Loucy (cell line): ENCODE results near the gene LRRC63.
A peak's percentile ranks its signal among the peaks of the same experiment; 100 is the strongest.
"Not testable (repeated sequence)": the region's sequence is repeated elsewhere in the genome, so short reads cannot be mapped to it uniquely, and the experiment has no call there.

ENCODE experiments used
- H2AFZ ChIP-seq: fragments of 200-600 bp; sonication (generic); 2 replicates; pipeline ENCODE4 v1.6.0; 2016; ENCODE audit warnings: antibody characterized with exemption, mild to moderate bottlenecking, low read length, moderate library complexity
- H3F3A ChIP-seq: fragments of 200-600 bp; 2 replicates; pipeline ENCODE4 v1.6.0; 2016; ENCODE audit warnings: antibody characterized with exemption, low read depth, mild to moderate bottlenecking
- H3K27me3 ChIP-seq: fragments of 200-600 bp; sonication (generic); 2 replicates; pipeline ENCODE4 v1.6.1; 2014; ENCODE audit warnings: low read length, mild to moderate bottlenecking; ENCODE audit not compliant: insufficient read depth, poor library complexity, severe bottlenecking
- H3K36me3 ChIP-seq: fragments of 200-600 bp; sonication (generic); 2 replicates; pipeline ENCODE4 v1.6.1; 2016; ENCODE audit warnings: low read length; ENCODE audit not compliant: insufficient read depth
- H3K4me1 ChIP-seq: fragments of 200-600 bp; sonication (generic); 2 replicates; pipeline ENCODE4 v1.5.1; 2014; ENCODE audit warnings: low read length, mild to moderate bottlenecking; ENCODE audit not compliant: insufficient read depth, poor library complexity, severe bottlenecking
- H3K4me2 ChIP-seq: fragments of 200-600 bp; sonication (generic); 2 replicates; pipeline ENCODE4 v1.6.0; 2014; ENCODE audit warnings: antibody characterized with exemption, low read length, low read depth, mild to moderate bottlenecking; ENCODE audit not compliant: poor library complexity, severe bottlenecking
- H3K4me3 ChIP-seq: fragments of 200-600 bp; sonication (generic); 2 replicates; pipeline ENCODE4 v1.5.1; 2014; ENCODE audit warnings: low read length, mild to moderate bottlenecking, mixed read lengths; ENCODE audit not compliant: poor library complexity, severe bottlenecking
- H3K79me2 ChIP-seq: fragments of 200-600 bp; sonication (generic); 2 replicates; pipeline ENCODE4 v1.6.1; 2014; ENCODE audit warnings: low read length; ENCODE audit not compliant: insufficient read depth
- H3K9ac ChIP-seq: fragments of 200-600 bp; sonication (generic); 2 replicates; pipeline ENCODE4 v1.6.0; 2014; ENCODE audit warnings: mild to moderate bottlenecking, low read depth, low read length, moderate library complexity; ENCODE audit not compliant: poor library complexity, severe bottlenecking
- H3K9me2 ChIP-seq: fragments of 200-600 bp; sonication (generic); replicated peaks from 2 replicates; pipeline ENCODE4 v1.6.1; 2016; ENCODE audit warnings: low read depth, low read length, mixed read lengths
- H3K9me3 ChIP-seq: fragments of 200-600 bp; sonication (generic); 2 replicates; pipeline ENCODE4 v1.6.1; 2014; ENCODE audit warnings: mild to moderate bottlenecking, antibody characterized with exemption, low read length, low read depth; ENCODE audit not compliant: insufficient read depth
- H4K20me1 ChIP-seq: fragments of 200-600 bp; sonication (generic); 2 replicates; pipeline ENCODE4 v1.6.0; 2014; ENCODE audit warnings: antibody characterized with exemption, low read length, mild to moderate bottlenecking; ENCODE audit not compliant: insufficient read depth, poor library complexity, severe bottlenecking
- EZH2phosphoT487 ChIP-seq: fragments of 200-600 bp; IDR thresholded peaks from 2 replicates; pipeline ENCODE4 v1.6.1; 2018; ENCODE audit warnings: antibody characterized with exemption, mild to moderate bottlenecking, moderate library complexity, borderline replicate concordance
- TF ChIP-seq, protein P1 (sequence below): fragments of 200-600 bp; sonication (generic); conservative IDR thresholded peaks from 2 replicates; pipeline ENCODE4 v1.5.1; 2014; ENCODE audit warnings: mild to moderate bottlenecking, antibody characterized with exemption, low read length

LRRC63 gene, protein sequence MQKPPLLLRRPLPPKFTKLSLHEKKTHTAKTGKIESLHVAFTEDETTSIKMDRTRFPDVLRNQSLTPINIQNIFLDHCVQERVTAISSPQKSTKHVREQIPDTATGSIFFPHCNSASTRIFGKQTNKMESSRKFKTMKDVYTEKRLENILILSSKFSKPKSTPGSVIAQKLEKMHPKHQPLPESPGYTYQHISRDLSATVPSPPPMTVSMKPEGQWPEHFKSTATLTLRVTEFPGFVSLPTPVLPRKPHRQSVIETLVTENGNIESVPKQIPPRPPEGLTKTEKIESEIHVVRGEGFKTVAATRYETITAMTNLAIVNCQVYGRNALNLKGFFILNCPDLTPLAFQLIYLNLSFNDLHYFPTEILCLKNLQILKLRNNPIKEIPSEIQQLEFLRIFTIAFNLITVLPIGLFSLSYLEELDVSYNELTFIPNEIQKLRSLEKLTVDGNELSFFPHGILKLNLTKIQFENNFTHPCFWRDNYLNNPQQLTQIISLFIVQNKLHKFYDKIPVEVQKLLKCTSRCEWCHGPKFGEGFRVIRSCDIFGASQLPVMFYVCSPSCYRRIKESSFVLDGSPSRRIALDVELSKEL

DNA sequence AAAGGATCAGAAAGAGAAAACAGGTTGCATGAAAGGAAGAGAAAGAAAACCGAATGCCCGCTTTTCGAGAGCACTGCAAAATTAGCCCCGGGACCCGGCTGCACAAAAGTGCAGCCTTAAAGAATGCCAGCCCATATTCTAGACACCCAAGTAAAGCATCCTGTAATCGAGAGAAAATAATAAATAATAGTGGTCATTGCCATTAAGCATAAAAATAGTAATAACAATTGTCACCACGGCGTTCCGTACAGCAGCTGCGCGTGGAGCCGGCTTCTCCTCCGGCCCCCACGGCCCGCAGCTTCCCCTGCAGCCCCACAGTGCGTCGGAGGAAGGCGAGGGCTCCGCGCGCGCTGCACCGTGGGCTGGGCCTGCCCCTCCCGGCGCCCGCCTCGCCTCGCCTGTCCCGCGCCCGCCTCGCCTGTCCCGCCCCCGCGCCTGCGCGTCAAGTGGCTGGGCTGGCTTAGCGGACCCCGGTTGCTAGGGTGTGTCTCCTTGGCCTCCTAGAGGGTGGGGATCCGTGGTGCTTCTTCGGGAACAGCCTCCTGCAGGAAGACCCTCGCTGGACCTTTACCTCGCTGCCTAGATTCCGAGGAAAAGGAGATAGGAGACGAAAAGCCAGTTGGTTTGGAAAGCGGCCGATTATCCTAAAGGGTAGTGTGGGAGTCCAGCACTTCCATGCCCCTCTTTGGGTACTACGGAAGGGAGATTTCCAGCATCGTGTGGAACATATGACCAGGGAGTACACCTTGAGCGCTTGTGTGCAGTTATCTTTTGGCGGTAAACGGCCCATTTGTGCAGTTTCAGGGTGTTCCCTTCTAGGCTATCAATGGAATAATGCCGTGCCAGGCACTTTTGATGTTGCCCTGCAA, at the start of gene LRRC63:
Gene LRRC63, plus strand, starts transcription at position 446 of the 869 bp plus-strand sequence. CDS start 1,107 bp downstream, outside the sequence.
- Histone ChIP-seq H3K9me3 (no peaks in the 10 kb centered on the region), H3K9ac (peak within 1 kb of the TSS; percentile 72), H3K36me3 (no peaks in the 10 kb centered on the region), H2AFZ (peak within 1 kb of the TSS; percentile 90), H3K4me2 (peak within 1 kb of the TSS; percentile 82), H3K4me3 (peak within 1 kb of the TSS; percentile 74), H3F3A (0 out of 2 replicates have a peak, but pooled peaks cover 2% of the 10 kb centered on the region), H3K79me2 (peaks cover 8% of the 10 kb centered on the region; the same call in 1 of the 2 replicates), H3K9me2 (no peaks in the 10 kb centered on the region), H3K4me1 (peaks cover 33% of the 10 kb centered on the region), H4K20me1 (no peaks in the 10 kb centered on the region), H3K27me3 (no peaks in the 10 kb centered on the region)
- TF ChIP-seq, protein P1, sequence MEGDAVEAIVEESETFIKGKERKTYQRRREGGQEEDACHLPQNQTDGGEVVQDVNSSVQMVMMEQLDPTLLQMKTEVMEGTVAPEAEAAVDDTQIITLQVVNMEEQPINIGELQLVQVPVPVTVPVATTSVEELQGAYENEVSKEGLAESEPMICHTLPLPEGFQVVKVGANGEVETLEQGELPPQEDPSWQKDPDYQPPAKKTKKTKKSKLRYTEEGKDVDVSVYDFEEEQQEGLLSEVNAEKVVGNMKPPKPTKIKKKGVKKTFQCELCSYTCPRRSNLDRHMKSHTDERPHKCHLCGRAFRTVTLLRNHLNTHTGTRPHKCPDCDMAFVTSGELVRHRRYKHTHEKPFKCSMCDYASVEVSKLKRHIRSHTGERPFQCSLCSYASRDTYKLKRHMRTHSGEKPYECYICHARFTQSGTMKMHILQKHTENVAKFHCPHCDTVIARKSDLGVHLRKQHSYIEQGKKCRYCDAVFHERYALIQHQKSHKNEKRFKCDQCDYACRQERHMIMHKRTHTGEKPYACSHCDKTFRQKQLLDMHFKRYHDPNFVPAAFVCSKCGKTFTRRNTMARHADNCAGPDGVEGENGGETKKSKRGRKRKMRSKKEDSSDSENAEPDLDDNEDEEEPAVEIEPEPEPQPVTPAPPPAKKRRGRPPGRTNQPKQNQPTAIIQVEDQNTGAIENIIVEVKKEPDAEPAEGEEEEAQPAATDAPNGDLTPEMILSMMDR: no peak
- no peak for TF ChIP-seq EZH2phosphoT487

DNA sequence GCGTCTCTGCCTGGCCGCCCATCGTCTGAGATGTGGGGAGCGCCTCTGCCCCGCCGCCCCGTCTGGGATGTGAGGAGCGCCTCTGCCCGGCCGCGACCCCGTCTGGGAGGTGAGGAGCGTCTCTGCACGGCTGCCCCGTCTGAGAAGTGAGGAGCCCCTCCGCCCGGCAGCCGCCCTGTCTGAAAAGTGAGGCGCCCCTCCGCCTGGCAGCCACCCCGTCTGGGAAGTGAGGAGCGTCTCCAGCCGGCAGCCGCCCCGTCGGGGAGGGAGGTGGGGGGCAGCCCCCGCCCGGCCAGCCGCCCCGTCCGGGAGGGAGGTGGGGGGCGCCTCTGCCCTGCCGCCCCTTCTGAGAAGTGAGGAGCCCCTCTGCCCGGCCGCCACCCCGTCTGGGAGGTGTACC, 49.0 kb upstream of the LRRC63 start:
- H2AFZ ChIP-seq, H3K4me2 ChIP-seq, H3K9me2 ChIP-seq, H3K4me3 ChIP-seq, H3K9ac ChIP-seq, H3K27me3 ChIP-seq, H3K9me3 ChIP-seq: not testable (repeated sequence)
- peaks cover 46% of the 10 kb centered on the region for H3K4me1 ChIP-seq
- H3K36me3 ChIP-seq: peaks cover 39% of the 10 kb centered on the region
- peaks cover 16% of the 10 kb centered on the region; the same call in 1 of the 2 replicates for H3F3A ChIP-seq
- peaks cover 98% of the 10 kb centered on the region for H3K79me2 ChIP-seq
- peaks cover 77% of the 10 kb centered on the region for H4K20me1 ChIP-seq

DNA sequence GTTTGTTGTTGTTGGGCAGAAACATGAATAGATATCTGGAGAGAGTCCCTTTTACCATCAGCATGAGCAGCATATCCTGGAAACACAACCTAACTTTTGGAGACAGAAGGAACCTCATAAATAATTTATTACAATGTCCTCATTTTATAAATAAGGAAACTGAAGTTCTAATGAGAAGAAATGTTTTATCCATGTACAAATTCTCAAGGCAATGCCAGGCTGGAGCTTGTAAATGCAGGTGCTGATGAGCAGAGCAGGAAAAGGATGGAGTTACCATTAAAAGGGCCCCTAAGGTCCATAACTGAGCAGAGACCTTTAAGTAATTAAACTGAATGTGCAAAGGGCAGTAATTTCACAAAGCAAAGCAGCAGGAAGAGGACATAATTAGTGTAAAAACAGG, 47.1 kb upstream of the LRRC63 start:
- Histone ChIP-seq H2AFZ (no peak overlapping the region), H3F3A (peaks cover 16% of the 10 kb centered on the region; the same call in 1 of the 2 replicates), H3K4me2 (peak overlapping the region; percentile 17), H3K9me3 (no peaks in the 10 kb centered on the region), H3K4me3 (no peak overlapping the region), H3K79me2 (peaks cover 98% of the 10 kb centered on the region), H4K20me1 (peaks cover 81% of the 10 kb centered on the region), H3K4me1 (peaks cover 65% of the 10 kb centered on the region), H3K9ac (no peak overlapping the region), H3K27me3 (no peaks in the 10 kb centered on the region), H3K36me3 (peaks cover 33% of the 10 kb centered on the region; the same call in 1 of the 2 replicates), H3K9me2 (no peaks in the 10 kb centered on the region)
- TF ChIP-seq, protein P1: no peak
- TF ChIP-seq EZH2phosphoT487: no peak
